Keratinocyte (primary cell): ENCODE measurements around the gene IMPDH2. TPM values are rescaled to one million over a fixed set of nuclear protein-coding genes. Genes with fewer than 3 reads are reported as not detected.

Source experiments
- DNase-seq: peaks from one replicate; pipeline ENCODE4 v3.0.0-alpha.2; 2011; ENCODE audit warnings: low read depth, missing footprints, low spot score
- FAIRE-seq: peaks from 2 replicates; lab custom pipeline; 2011; peaks lifted over from hg19 to GRCh38; lab: Jason Lieb, UNC
- H2AFZ ChIP-seq: 2 replicates; pipeline ENCODE4 v1.6.0; 2012; ENCODE audit warnings: low read length, control low read depth, inconsistent platforms; ENCODE audit not compliant: control insufficient read depth
- H3K27ac ChIP-seq: 2 replicates; pipeline ENCODE4 v1.5.1; 2011; ENCODE audit warnings: low read length; ENCODE audit not compliant: control insufficient read depth, insufficient read depth
- H3K27me3 ChIP-seq: 3 replicates; pipeline ENCODE4 v1.6.0; 2011; ENCODE audit warnings: low read length; ENCODE audit not compliant: control insufficient read depth, insufficient read depth; ENCODE audit errors: extremely low read depth
- H3K36me3 ChIP-seq, 2 experiments: 2 replicates in 1 of 2; 3 replicates in 1 of 2; pipeline ENCODE4 v1.5.1; 2011; ENCODE audit warnings: low read length in 2 of 2, mild to moderate bottlenecking in 1 of 2; ENCODE audit not compliant: control insufficient read depth in 2 of 2, insufficient read depth in 2 of 2; ENCODE audit errors: extremely low read depth in 1 of 2
- H3K4me1 ChIP-seq: 3 replicates; pipeline ENCODE4 v1.5.1; 2011; ENCODE audit warnings: low read length; ENCODE audit not compliant: control insufficient read depth, insufficient read depth; ENCODE audit errors: extremely low read depth
- H3K4me2 ChIP-seq: 3 replicates; pipeline ENCODE4 v1.6.0; 2011; ENCODE audit warnings: low read depth, low read length; ENCODE audit not compliant: control insufficient read depth, insufficient read depth; ENCODE audit errors: extremely low read depth
- H3K4me3 ChIP-seq, 3 experiments: fragments of 200-600 bp in 1 of 3; sonication (generic) in 1 of 3; 2 replicates in 2 of 3; 3 replicates in 1 of 3; pipeline ENCODE4 v1.5.1; 2011 to 2016; ENCODE audit warnings: low read length in 3 of 3, mild to moderate bottlenecking in 3 of 3, control low read depth in 2 of 3, inconsistent platforms in 1 of 3, low read depth in 1 of 3, mixed read lengths in 1 of 3, mixed run types in 1 of 3, moderate library complexity in 1 of 3; ENCODE audit not compliant: control insufficient read depth in 2 of 3, insufficient read depth in 2 of 3; ENCODE audit errors: extremely low read depth in 1 of 3
- H3K79me2 ChIP-seq: 2 replicates; pipeline ENCODE4 v1.6.0; 2012; ENCODE audit warnings: low read length; ENCODE audit not compliant: control insufficient read depth, insufficient read depth
- H3K9ac ChIP-seq: 3 replicates; pipeline ENCODE4 v1.6.0; 2011; ENCODE audit warnings: low read length; ENCODE audit not compliant: control insufficient read depth, insufficient read depth; ENCODE audit errors: extremely low read depth
- H3K9me1 ChIP-seq: 3 replicates; pipeline ENCODE4 v1.6.0; 2011; ENCODE audit warnings: low read length; ENCODE audit not compliant: control insufficient read depth, insufficient read depth; ENCODE audit errors: extremely low read depth
- H3K9me3 ChIP-seq: 2 replicates; pipeline ENCODE4 v1.5.1; 2012; ENCODE audit warnings: low read depth, low read length; ENCODE audit not compliant: control insufficient read depth
- H4K20me1 ChIP-seq: 3 replicates; pipeline ENCODE4 v1.6.0; 2011; ENCODE audit warnings: low read length; ENCODE audit not compliant: control insufficient read depth, insufficient read depth; ENCODE audit errors: extremely low read depth
- EZH2 ChIP-seq: IDR thresholded peaks from one replicate; pipeline ENCODE4 v1.6.1; 2012; ENCODE audit warnings: inconsistent platforms, mild to moderate bottlenecking, low read length, moderate library complexity
- dilution Hi-C: fragments of 300-500 bp; cut with MboI; formaldehyde crosslinking; loops from one replicate; pipeline ENCODE4 v1.7.0; 2020; ENCODE audit warnings: low sequenced_read_pairs; ENCODE audit not compliant: extremely low pct_ligation_motif_present
- polyA plus RNA-seq, 5 experiments: library from polyadenylated mRNA; depleted of rRNA in 3 of 5; stranded (reverse) in 3 of 5; stranded (forward) in 1 of 5; unstranded in 1 of 5; fragments of >200 nt; gene quantifications; 1 replicate in 1 of 5; 2 replicates in 3 of 5; 3 replicates in 1 of 5; pipeline versions ENCODE4 v1.2.1 to v1.2.3, GENCODE V29; 2011 to 2012; ENCODE audit warnings: missing spikeins in 2 of 5, low read depth in 1 of 5, low replicate concordance in 1 of 5
- TF ChIP-seq, protein P1 (sequence below), 3 experiments: IDR thresholded peaks in 1 of 3; conservative IDR thresholded peaks in 1 of 3; optimal IDR thresholded peaks in 1 of 3; 2 replicates in 2 of 3; 3 replicates in 1 of 3; pipeline versions ENCODE3 to v1.5.1; 2011; ENCODE audit warnings: low read length in 3 of 3, mild to moderate bottlenecking in 3 of 3, moderate library complexity in 2 of 3, control low read depth in 1 of 3, inconsistent platforms in 1 of 3; ENCODE audit not compliant: insufficient read depth in 2 of 3; ENCODE audit errors: extremely low read depth in 1 of 3

IMPDH2 gene
- polyA plus RNA-seq, 1 donor (not counting 4 experiments of a cell fraction or from before 2014, with no cell fraction given), result 221 TPM

DNA sequence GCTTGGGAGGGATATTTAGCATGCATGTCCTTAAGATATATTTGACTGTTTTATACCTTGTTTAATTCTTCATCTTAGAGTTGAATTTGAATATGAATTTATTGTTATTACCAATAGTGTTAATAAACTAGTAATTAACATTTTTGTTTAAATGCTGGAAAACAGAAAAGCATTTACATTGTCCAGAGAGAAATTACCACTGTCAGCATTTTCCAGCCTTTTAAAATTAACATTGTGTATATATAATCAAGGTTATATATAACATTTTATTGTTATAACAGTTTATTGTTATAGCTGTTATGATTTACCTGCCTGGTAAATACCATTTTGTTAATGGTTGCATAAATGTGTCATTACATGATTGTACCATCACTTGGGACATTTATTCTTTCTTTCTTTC, 47.2 kb downstream of the IMPDH2 start:
- H3K9me3 ChIP-seq, result no peaks in the 10 kb centered on the region
- H3K27ac ChIP-seq, result no peak overlapping the region
- no peak overlapping the region for H3K4me2 ChIP-seq
- no peaks in the 10 kb centered on the region for H3K4me1 ChIP-seq
- H3K36me3 ChIP-seq, result peaks cover 45 to 57% of the 10 kb centered on the region in 2 experiments
- FAIRE-seq (no peak), DNase-seq (no peak)
- H3K79me2 ChIP-seq, result no peaks in the 10 kb centered on the region
- no peaks in the 10 kb centered on the region for H4K20me1 ChIP-seq
- TF ChIP-seq, protein P1, sequence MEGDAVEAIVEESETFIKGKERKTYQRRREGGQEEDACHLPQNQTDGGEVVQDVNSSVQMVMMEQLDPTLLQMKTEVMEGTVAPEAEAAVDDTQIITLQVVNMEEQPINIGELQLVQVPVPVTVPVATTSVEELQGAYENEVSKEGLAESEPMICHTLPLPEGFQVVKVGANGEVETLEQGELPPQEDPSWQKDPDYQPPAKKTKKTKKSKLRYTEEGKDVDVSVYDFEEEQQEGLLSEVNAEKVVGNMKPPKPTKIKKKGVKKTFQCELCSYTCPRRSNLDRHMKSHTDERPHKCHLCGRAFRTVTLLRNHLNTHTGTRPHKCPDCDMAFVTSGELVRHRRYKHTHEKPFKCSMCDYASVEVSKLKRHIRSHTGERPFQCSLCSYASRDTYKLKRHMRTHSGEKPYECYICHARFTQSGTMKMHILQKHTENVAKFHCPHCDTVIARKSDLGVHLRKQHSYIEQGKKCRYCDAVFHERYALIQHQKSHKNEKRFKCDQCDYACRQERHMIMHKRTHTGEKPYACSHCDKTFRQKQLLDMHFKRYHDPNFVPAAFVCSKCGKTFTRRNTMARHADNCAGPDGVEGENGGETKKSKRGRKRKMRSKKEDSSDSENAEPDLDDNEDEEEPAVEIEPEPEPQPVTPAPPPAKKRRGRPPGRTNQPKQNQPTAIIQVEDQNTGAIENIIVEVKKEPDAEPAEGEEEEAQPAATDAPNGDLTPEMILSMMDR (optimal IDR thresholded peaks at IDR 0.05 in 1 of 3, IDR thresholded peaks at IDR 0.05 in 1 of 3, conservative IDR thresholded peaks at IDR 0.05 in 1 of 3; ENCODE audit: extremely low read depth in 1 of 3, insufficient read depth in 2 of 3, low read length in 3 of 3), result no peak
- TF ChIP-seq EZH2, result no peak
- dilution Hi-C loops, result no loop called here
- no peak overlapping the region for H2AFZ ChIP-seq
- no peaks in the 10 kb centered on the region for H3K27me3 ChIP-seq
- no peak overlapping the region for H3K9ac ChIP-seq
- H3K9me1 ChIP-seq, result no peaks in the 10 kb centered on the region
- no peak overlapping the region for H3K4me3 ChIP-seq

DNA sequence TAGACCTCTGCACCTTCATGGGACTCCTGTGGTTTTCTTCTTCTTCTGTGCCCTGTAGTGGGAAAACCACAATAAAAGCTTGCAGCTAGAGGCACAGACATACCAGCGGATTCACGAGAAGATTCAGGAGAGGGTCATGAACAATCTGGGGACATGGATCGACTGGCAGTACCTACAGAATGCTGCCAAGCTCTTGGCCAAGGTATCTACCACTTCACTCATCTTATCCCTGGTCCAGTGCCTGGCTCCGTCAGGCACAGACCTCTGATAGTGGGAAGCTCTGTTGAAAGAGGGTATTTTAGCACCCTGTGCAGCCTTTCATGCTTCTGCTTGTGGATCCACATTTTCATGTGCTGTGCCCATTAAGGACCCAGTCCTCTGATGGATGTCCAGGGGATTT, 48.9 kb downstream of the IMPDH2 start:
- Histone ChIP-seq H3K4me3 (no peak overlapping the region), H3K4me1 (no peaks in the 10 kb centered on the region), H3K9ac (no peak overlapping the region), H3K36me3 (peaks cover 48 to 62% of the 10 kb centered on the region in 2 experiments), H3K79me2 (no peaks in the 10 kb centered on the region), H3K4me2 (no peak overlapping the region), H4K20me1 (no peaks in the 10 kb centered on the region), H2AFZ (no peak overlapping the region), H3K27ac (no peak overlapping the region), H3K27me3 (no peaks in the 10 kb centered on the region), H3K9me3 (no peaks in the 10 kb centered on the region), H3K9me1 (no peaks in the 10 kb centered on the region)
- dilution Hi-C loops, result no loop called here
- TF ChIP-seq, protein P1 (optimal IDR thresholded peaks at IDR 0.05 in 1 of 3, IDR thresholded peaks at IDR 0.05 in 1 of 3, conservative IDR thresholded peaks at IDR 0.05 in 1 of 3; ENCODE audit: extremely low read depth in 1 of 3, insufficient read depth in 2 of 3, low read length in 3 of 3), result no peak
- no peak for TF ChIP-seq EZH2
- FAIRE-seq (no peak), DNase-seq (no peak)
